Trophoblast cell (in vitro differentiated cells and primary cell): ENCODE data around the gene METRNL.

Source experiments
- DNase-seq, 2 donors: peaks; one replicate each; pipeline ENCODE4 v3.0.0-alpha.2; 2016
- H2AFZ ChIP-seq: 2 replicates; pipeline ENCODE4 v1.6.1; 2013; ENCODE audit warnings: low read length, moderate library complexity, mild to moderate bottlenecking; ENCODE audit not compliant: insufficient read depth, poor library complexity
- H2AK5ac ChIP-seq: 2 replicates; pipeline ENCODE4 v1.6.1; 2013; ENCODE audit warnings: mild to moderate bottlenecking, low read length
- H2BK120ac ChIP-seq: 2 replicates; pipeline ENCODE4 v1.6.1; 2013; ENCODE audit warnings: low read length, mild to moderate bottlenecking, moderate library complexity; ENCODE audit not compliant: insufficient read depth, poor library complexity
- H2BK12ac ChIP-seq: 2 replicates; pipeline ENCODE4 v1.6.1; 2013; ENCODE audit warnings: mild to moderate bottlenecking, low read length, moderate library complexity
- H2BK5ac ChIP-seq: 2 replicates; pipeline ENCODE4 v1.6.1; 2013; ENCODE audit warnings: low read length, low read depth, moderate library complexity, mild to moderate bottlenecking; ENCODE audit not compliant: poor library complexity
- H3K14ac ChIP-seq: 2 replicates; pipeline ENCODE4 v1.6.1; 2013; ENCODE audit warnings: mild to moderate bottlenecking, low read length
- H3K18ac ChIP-seq: 2 replicates; pipeline ENCODE4 v1.6.1; 2013; ENCODE audit warnings: mild to moderate bottlenecking, low read length
- H3K23ac ChIP-seq: 2 replicates; pipeline ENCODE4 v1.6.1; 2013; ENCODE audit warnings: low read length
- H3K27ac ChIP-seq: 2 replicates; pipeline ENCODE4 v1.5.1; 2013; ENCODE audit warnings: low read depth, mild to moderate bottlenecking, inconsistent platforms, low read length, moderate library complexity
- H3K27me3 ChIP-seq: 2 replicates; pipeline ENCODE4 v1.6.1; 2013; ENCODE audit warnings: inconsistent platforms, mild to moderate bottlenecking, low read length, moderate library complexity; ENCODE audit not compliant: insufficient read depth
- H3K36me3 ChIP-seq, 2 experiments: 1 replicate in 1 of 2; 2 replicates in 1 of 2; pipeline ENCODE4 v1.6.1; 2013; ENCODE audit warnings: low read length in 2 of 2, mild to moderate bottlenecking in 2 of 2, moderate library complexity in 1 of 2; ENCODE audit not compliant: insufficient read depth in 2 of 2, control insufficient read depth in 1 of 2
- H3K4ac ChIP-seq: 2 replicates; pipeline ENCODE4 v1.6.1; 2013; ENCODE audit warnings: low read depth, mild to moderate bottlenecking, low read length, moderate library complexity
- H3K4me1 ChIP-seq, 2 experiments: 1 replicate in 1 of 2; 2 replicates in 1 of 2; pipeline ENCODE4 v1.6.1; 2013; ENCODE audit warnings: low read length in 2 of 2, mild to moderate bottlenecking in 2 of 2, moderate library complexity in 1 of 2; ENCODE audit not compliant: insufficient read depth in 2 of 2, control insufficient read depth in 1 of 2
- H3K4me2 ChIP-seq: 2 replicates; pipeline ENCODE4 v1.6.1; 2013; ENCODE audit warnings: inconsistent platforms, mild to moderate bottlenecking, low read length, moderate library complexity
- H3K4me3 ChIP-seq: 2 replicates; pipeline ENCODE4 v1.5.1; 2013; ENCODE audit warnings: mild to moderate bottlenecking, low read depth, low read length, inconsistent platforms
- H3K79me1 ChIP-seq: one replicate; pipeline ENCODE4 v1.6.1; 2013; ENCODE audit warnings: low read length
- H3K79me2 ChIP-seq: 2 replicates; pipeline ENCODE4 v1.6.1; 2013; ENCODE audit warnings: low read length, mild to moderate bottlenecking; ENCODE audit not compliant: control insufficient read depth, insufficient read depth, poor library complexity
- H3K9ac ChIP-seq: 2 replicates; pipeline ENCODE4 v1.6.1; 2013; ENCODE audit warnings: mild to moderate bottlenecking, low read length
- H3K9me3 ChIP-seq: 2 replicates; pipeline ENCODE4 v1.6.1; 2013; ENCODE audit warnings: low read depth, mild to moderate bottlenecking, control low read depth, inconsistent platforms, low read length; ENCODE audit not compliant: insufficient read depth
- H4K12ac ChIP-seq: 2 replicates; pipeline ENCODE4 v1.6.1; 2013; ENCODE audit warnings: low read depth, mild to moderate bottlenecking, low read length, moderate library complexity
- H4K8ac ChIP-seq: 2 replicates; pipeline ENCODE4 v1.6.1; 2013; ENCODE audit warnings: low read depth, mild to moderate bottlenecking, low read length, moderate library complexity
- H4K91ac ChIP-seq: one replicate; pipeline ENCODE4 v1.6.1; 2013; ENCODE audit warnings: low read depth, mild to moderate bottlenecking, low read length, moderate library complexity
- WGBS: extraction: QIAGEN DNeasy Blood & Tissue Kit; methylation state at CpG from one replicate; pipeline ENCODE4 v1.1.7; 2013; ENCODE audit warnings: missing lambda C conversion rate; ENCODE audit not compliant: insufficient read length, insufficient coverage; ENCODE audit errors: extremely low coverage; 5-methylcytosine and 5-hydroxymethylcytosine counted together

METRNL gene

DNA sequence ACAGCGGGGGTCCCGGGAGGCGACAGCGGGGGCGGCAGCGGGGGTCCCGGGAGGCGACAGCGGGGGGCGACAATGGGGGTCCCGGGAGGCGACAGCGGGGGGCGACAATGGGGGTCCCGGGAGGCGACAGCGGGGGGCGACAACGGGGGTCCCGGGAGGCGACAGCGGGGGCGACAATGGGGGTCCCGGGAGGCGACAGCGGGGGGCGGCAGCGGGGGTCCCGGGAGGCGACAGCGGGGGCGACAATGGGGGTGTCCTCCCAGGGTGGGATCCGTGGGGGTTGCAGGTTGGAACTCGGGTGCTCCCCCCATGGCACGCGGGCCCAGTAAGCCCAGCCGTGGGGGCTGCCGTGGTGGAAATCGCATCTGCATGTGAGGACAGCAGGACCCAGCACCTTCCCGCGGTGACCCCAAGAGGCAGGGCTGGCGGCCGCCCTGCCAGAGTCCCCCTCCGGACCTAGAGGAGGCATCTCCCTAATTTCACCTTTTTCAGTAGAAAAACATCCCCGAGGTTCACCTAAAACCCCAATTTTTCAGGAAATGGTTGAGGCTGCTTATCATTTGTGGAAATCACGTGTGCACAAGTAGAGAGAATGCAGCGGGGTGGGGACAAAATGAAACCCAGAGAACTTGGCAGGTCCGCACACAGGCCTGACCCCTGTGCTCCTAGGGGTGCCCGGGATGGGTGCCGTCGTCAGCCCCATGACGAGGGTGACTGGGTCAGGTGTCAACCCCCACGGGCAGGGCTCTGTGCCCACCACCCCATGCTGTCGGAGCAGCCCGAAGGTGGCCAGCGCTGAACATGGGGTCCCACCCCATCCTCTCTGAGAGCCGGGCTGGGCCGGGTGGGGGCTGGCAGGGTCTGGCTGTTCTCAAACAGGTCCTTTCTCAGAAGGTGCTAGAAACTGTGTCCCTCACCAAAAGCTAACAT, 10.5 kb upstream of the METRNL start:
- Histone ChIP-seq H3K36me3 (no peaks in the 10 kb centered on the region), H2AFZ (no peak overlapping the region), H3K4me1 (peaks cover 7 to 11% of the 10 kb centered on the region in 2 experiments), H3K79me2 (no peaks in the 10 kb centered on the region), H3K4me2 (no peak overlapping the region), H3K23ac (no peak overlapping the region), H2AK5ac (no peak overlapping the region), H3K79me1 (peaks cover 2% of the 10 kb centered on the region), H3K9me3 (peaks cover 2% of the 10 kb centered on the region), H4K12ac (no peak overlapping the region), H3K4me3 (no peak overlapping the region), H3K27me3 (no peaks in the 10 kb centered on the region), H3K18ac (no peak overlapping the region), H3K27ac (no peak overlapping the region), H2BK12ac (no peak overlapping the region), H2BK120ac (no peak overlapping the region), H3K14ac (no peak overlapping the region), H4K8ac (no peak overlapping the region), H2BK5ac (no peak overlapping the region), H3K4ac (no peak overlapping the region), H3K9ac (no peak overlapping the region), H4K91ac (no peak overlapping the region)
- DNase-seq, result no peak
- no CpG with 5 or more reads among the region's 58 CpGs for WGBS

DNA sequence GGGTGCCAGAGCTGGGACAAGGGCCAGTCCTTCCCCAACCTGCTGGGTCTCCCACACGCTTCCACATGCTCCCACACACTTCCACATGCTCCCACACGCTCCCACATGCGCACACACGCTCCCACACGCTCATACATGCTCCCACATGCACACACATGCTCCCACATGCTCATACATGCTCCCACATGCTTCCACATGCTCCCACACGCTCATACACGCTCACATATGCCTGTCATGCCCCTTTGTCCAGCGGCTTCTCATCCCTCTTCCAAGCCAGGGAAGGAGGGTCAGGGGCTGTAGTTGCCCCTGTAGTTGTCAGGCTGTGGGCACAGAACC, 9.9 kb upstream of the METRNL start:
- Histone ChIP-seq H3K9ac (no peak overlapping the region), H3K27ac (no peak overlapping the region)

GRCh38 chr17:83069931-83070742, 9.3 kb upstream of the METRNL start:
- Histone ChIP-seq H3K18ac (no peak overlapping the region), H3K27me3 (no peaks in the 10 kb centered on the region), H3K79me1 (peaks cover 2% of the 10 kb centered on the region), H4K12ac (no peak overlapping the region), H3K4me1 (peaks cover under 1 to 8% of the 10 kb centered on the region in 2 experiments), H3K79me2 (no peaks in the 10 kb centered on the region), H2BK12ac (no peak overlapping the region), H2BK120ac (no peak overlapping the region), H3K4ac (no peak overlapping the region), H4K91ac (no peak overlapping the region), H3K9me3 (peaks cover 5% of the 10 kb centered on the region), H3K4me2 (no peak overlapping the region), H2AFZ (no peak overlapping the region), H3K36me3 (no peaks in the 10 kb centered on the region), H4K8ac (no peak overlapping the region), H3K9ac (no peak overlapping the region), H3K14ac (no peak overlapping the region), H3K27ac (no peak overlapping the region), H3K4me3 (no peak overlapping the region), H3K23ac (no peak overlapping the region), H2AK5ac (no peak overlapping the region), H2BK5ac (no peak overlapping the region)
- DNase-seq, result no peak
- WGBS, result no CpG with 5 or more reads among the region's 35 CpGs

More for the DNA sequence above, 9.9 kb upstream of the METRNL start:
- Histone ChIP-seq H2BK12ac (no peak overlapping the region), H3K23ac (no peak overlapping the region), H2AK5ac (no peak overlapping the region), H3K4me1 (peaks cover 6 to 11% of the 10 kb centered on the region in 2 experiments), H3K4me3 (no peak overlapping the region), H4K12ac (no peak overlapping the region), H3K4me2 (no peak overlapping the region), H3K18ac (no peak overlapping the region), H3K79me1 (peaks cover 2% of the 10 kb centered on the region), H4K8ac (no peak overlapping the region), H2BK5ac (no peak overlapping the region), H3K36me3 (no peaks in the 10 kb centered on the region), H3K9me3 (peaks cover 5% of the 10 kb centered on the region), H3K27me3 (no peaks in the 10 kb centered on the region), H2AFZ (no peak overlapping the region), H4K91ac (no peak overlapping the region), H3K4ac (no peak overlapping the region), H2BK120ac (no peak overlapping the region), H3K79me2 (no peaks in the 10 kb centered on the region), H3K14ac (no peak overlapping the region)
- DNase-seq, result no peak
- no CpG with 5 or more reads among the region's 8 CpGs for WGBS

DNA sequence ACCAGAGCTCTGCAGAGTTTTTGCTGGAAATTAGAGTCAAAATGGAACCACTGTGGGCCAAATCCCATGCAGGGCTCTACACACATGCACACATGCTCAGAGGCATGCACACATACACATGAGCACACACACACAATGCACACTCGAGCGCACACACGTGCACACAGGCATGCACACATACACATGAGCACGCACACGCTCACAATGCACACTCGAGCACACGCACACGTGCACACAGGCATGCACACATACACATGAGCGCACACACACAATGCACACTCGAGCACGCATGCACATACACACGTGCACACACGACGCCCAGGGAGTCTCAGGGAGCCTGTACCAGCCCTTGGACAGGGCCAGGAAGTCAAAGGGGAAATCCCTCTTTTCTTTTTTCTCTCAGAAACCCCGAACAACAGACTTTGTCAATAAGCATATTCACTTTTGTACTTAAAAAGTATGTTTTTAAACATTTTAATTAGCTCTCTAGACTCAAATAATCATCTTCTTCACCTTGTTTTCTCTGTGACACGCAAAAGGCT, 8.5 kb upstream of the METRNL start:
- Histone ChIP-seq H4K91ac (no peak overlapping the region), H3K4ac (no peak overlapping the region), H2AFZ (no peak overlapping the region), H2BK5ac (no peak overlapping the region), H4K12ac (no peak overlapping the region), H3K4me1 (peaks cover 0 to 8% of the 10 kb centered on the region in 2 experiments), H2BK12ac (no peak overlapping the region), H2BK120ac (no peak overlapping the region), H3K4me3 (peak overlapping the region; percentile 25), H3K9me3 (peaks cover 5% of the 10 kb centered on the region), H2AK5ac (no peak overlapping the region), H3K79me1 (peaks cover 2% of the 10 kb centered on the region), H3K36me3 (no peaks in the 10 kb centered on the region), H3K27ac (no peak overlapping the region), H3K79me2 (no peaks in the 10 kb centered on the region), H3K4me2 (no peak overlapping the region), H3K27me3 (no peaks in the 10 kb centered on the region), H3K18ac (no peak overlapping the region), H3K9ac (no peak overlapping the region), H3K23ac (peak overlapping the region; percentile 21), H4K8ac (no peak overlapping the region), H3K14ac (no peak overlapping the region)
- WGBS, result no CpG with 5 or more reads among the region's 16 CpGs
- DNase-seq, result no peak
